Measurements from ENCODE around the gene OXNAD1.
"Not testable (repeated sequence)": the region's sequence is repeated elsewhere in the genome, so short reads cannot be mapped to it uniquely, and the experiment has no call there.

Gene OXNAD1

DNA sequence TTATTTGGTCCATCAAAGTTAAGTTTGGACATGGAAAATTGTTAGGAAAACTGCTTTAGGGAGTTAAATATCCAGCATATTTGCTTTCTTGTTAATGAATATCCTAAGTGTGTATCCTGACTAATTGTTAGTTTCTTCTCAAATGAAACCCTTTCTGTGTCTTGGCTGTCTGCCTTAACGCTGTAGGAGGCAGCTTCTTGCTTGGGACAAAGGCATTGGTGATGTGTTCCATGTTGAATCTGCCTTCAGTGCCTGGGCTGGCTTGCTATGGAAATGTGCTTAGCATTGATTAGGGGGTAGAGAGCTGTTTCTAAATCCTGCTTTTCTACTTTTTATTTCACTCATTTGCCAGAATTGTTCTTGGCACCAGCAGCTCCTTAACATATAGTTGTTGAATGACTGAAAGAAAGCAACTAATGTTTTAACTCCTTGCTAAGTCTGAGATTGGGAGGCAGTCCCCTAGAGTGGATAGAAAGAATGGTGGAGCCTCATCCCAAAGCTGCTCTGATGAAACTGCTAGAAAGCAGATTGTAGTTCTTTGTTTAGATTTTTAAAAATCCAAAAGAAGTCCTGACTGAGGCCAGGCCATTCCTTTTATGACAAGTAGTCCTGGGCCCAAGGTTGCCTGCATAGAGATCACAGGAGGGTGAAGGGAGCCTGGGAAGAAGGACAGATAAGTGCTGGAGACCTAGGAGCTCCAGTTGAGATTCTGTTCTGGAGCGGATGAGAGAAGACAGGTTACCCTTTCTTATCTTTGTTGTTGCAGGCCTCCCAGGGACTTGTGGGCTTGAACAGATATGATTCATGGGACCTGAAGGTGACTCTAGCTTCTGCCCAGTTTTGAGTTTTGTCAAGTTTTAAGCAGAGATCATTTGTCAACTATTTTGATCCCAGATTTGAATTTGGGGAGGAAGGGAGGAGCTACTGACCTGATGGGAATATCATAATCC is 39.3 kb downstream of the OXNAD1 start:
- no peak for DNase-seq

DNA sequence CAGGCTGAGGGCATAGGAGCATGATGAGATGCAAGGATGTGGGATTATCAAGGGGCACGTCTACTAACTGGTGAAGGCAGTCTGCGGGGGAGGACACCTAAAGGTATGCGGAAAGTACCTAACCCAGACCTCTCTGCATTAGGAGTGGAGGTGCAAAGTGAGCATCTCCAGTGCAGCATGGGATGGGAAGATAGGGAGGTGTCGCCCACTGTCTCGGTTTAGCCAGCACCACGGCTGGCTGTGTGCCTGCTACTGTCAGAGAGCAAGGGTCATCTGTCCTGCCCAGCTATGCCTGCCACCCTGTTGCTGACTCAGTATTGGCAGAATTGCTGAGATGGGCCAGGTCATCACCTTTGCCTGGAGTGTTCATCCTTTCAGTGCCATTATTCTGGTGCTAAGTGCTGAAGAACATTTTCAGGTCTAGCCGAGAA is 40.1 kb downstream of the OXNAD1 start:
- no peak for DNase-seq

DNA sequence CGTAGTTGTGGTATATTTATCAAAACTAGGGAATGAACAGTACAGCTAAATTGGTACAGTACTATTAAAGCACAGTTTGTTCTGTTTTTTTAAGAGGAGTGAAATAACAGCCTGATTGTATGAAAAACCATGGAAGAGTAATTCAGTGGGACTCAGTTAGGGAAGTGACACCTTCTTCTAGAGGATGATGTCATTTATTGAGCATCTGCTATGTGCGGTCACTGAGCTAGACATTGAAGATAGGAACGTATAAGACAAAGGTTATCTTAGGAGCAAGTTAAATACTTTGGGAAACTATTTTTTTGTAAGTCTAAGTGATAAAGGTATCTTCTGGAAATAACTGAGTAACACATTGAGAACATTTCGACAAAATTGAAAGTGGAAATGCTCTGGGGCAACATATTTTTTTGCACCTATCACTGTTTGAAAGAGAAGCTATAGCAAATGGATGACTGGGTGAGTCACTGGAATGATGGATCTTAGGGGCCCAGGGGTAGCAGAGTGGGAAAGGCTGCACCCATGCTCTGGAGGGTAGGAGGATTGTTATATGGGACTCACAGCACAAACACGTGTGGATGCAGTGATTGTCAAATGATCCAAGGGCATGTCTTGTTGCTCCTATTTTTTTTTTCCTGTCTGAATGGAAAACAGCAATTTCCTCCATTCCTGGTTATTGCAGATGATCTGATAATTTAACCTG is 43.0 kb downstream of the OXNAD1 start:
- no peak for DNase-seq

DNA sequence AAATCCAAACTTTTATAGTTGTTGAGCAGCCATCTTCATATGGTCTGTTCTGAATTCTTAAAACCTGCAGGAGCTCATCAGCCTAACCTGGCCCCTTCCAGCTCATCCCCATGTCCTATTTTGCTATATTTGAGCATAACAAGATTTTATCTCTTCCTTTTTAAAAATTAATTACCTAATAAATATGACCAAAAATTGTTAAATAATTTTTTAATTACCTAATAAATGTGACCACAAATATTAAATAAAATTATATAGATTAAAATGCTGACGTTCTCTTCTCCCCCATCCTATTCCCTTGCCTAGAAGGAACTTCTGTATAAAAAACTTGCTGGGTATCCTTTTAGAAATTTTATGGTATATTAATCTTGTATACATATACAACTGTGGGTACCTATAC is 43.7 kb downstream of the OXNAD1 start:
- no peak for DNase-seq

DNA sequence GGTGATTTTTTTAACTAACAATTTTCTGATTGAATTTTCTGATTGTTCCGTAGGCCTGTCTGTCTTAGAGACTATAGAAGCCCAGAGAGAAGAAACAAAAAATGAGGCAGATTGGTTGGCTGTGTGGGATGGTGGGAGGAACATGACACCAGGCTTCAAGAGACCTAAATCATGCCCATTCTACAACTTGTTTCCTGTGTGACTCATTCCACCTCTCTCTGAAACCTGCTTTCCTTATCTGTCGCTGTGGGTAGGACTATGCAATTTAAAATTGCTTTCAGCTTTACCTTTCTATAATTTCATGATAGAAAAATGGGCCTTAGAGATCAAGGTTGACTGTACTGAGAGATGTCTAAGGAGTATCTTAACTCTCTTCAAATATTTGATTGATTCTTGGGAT is 44.5 kb downstream of the OXNAD1 start:
- no peak for DNase-seq

DNA sequence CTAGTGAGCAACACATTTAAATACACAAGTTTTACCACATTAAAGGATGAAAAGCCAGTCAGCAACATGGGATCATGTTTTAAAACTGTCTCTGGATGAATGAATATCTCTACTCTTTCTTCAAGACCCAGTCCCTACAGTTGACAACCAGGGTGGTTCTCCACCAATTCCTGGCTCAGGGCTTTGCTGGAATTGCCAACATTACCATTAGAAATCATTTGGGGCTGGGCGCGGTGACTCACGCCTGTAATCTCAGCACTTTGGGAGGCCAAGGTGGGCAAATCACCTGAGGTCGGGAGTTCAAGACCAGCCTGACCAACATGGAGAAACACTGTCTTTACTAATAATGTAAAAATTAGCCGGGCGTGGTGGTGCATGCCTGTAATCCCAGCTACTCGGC is 45.5 kb downstream of the OXNAD1 start:
- DNase-seq: not testable (repeated sequence)

DNA sequence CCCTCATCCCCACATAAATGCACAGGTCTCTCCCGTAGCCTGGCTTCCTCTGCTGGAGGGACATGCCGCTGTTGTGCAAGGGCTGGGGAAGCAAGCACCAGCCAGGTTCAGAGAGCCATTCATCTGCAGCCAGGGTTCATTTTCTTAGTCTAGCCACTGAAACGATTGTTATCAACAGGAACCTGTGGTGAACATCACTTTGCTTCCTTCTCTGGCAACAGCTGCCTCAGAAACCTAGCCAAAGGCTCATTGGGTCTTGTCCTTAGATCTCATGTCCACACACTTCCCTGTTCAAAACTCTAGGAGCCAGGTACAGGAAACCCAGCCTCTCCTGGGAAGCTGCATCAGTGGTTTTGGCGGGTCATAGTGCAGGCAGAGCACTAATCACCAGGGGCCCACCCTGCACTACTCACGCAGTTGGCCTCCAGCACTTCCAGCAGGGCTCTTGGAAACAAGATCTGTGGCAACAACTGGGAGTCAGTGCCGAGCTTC is 47.0 kb downstream of the OXNAD1 start:
- DNase-seq: no peak

DNA sequence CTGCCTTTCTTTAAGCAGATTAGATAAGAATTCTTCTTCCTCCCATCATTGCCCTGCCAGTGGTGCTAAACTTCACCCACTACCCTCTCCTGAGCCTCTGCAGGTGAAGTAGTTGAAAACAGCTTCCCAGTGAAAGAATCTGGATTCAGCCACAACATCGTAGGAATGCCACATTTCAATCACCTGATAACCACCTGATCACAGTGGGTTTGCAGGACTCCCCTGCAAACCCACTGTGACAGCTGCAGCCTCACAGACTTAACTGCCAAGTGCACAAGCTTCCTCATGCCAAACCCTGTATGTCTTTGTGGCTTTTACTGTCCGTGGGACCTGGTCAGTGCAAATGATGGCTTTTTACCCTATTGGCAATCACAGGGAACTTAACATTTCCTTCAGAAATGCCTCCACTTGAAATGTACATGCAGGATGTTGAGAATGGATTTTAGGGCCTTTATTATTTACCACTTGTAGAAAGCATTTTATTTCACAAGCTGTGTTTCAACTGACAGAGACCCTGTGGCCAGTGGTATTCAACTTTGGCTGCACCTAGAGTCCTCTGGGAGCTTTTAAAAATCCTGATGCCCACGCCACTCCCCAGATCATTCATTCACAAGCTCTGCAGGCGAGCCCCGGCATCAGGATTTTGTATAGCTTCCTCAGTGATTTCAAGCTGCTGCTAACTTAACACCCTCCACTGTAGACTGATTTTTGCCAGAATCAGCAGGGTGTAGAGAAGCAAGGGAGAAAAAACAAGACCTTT is 49.1 kb downstream of the OXNAD1 start:
- no peak for DNase-seq

DNA sequence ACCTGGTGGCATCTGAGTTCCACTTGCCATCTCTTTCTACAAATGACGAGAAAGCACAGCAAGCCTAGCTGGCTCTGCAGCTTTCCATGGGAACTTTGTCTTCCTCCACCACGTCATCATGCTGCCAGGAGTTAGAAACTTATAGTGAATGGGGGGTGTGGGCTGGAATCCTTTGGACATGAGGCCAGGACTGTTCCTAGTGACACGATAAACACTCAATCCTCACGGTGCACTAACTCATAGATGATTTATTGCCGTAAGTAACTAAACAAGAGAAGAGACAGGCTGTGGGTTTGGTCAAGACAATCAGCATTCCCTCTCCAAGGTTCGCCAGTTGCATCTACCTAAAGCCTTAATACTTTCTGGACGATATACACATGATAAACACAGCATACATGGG is 50.6 kb downstream of the OXNAD1 start:
- DNase-seq: no peak

DNA sequence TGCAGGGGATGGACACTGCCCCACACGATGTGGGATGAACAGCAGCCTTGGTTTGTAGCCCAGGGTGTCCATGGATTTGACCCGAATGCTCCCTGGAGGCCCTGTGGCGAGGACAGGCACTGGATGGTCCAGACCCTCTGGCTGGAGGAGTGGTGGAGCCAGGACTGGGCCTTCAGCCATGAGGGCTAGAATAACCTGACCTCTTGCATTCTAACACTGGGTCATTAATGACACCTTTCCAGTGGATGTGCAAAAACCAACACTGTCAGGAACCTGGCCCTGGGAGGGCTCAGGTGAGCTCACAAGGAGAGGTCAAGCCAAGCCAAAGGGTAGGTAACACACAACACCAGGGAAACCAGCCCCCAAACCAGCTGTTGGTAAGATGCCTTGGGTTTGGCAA is 51.4 kb downstream of the OXNAD1 start:
- DNase-seq: no peak

DNA sequence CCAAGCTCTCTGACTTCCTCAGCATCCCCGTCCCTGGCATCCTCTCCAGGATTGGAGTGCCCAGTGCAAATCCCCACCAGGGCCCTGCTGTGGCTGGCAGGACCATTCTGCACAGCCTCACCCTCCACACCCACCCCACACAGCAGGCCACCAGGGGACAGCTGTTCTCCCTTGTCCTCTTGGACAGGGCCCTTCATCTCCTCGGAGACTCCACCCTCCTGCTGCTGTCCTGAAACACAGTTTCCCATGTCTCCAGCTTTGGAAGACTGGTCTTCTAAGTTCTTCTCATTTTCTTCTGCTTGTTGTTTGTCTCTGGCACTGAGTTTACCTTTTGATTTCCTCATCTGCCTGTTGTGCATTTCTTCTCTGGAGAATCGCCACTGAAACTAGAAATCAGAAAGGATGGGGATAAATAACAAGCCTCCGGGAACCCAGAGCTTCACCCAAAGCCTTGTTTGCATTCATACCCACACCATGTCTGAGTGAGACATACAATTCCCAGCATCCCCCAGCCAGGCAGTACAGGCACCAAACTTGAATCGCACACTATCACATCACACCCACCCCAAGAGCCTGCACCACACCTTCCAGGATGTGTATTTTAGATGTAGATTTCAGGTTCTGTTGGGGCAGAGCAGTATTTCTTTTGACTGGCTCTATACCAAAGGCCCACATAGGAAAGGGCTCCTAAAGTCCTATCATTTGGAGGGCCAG is 52.0 kb downstream of the OXNAD1 start:
- no peak for DNase-seq

DNA sequence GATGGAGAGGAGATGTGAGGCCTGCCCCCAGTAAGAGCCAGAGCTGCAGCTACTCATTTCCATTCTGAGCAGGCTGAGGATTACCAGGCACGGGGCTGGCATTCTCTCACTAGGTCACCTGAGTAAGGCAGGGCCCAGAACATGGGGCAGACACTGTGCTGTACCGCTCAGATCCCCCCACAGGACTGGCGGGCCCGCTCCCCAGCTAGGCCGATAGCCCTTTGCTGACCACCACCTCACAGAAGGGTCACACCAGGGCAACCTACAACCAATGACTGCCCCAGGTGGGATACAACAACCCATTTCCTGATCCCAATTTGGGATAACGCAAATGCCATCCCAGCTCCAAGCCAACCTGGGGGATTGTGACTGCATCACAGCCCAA is 52.5 kb downstream of the OXNAD1 start:
- DNase-seq: no peak

DNA sequence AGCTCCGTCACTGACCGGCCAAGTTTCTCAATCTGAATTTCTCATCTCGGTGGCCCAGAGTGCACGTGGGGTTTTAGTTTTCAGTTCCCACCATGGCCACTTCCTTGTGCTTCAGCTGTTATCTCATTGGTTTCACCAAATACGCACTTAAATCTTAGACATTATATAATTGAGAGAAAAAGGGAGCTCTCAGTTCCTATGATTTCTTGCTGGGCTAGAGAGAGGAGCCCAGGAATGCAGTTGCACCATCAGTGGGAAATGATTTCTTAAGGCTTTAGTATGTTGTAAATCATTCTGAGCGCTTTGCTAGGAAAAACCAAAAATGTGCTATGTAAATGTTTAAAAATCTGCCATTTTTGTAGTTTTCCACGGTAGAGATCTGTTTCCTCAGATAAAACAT is 53.2 kb downstream of the OXNAD1 start:
- no peak for DNase-seq

DNA sequence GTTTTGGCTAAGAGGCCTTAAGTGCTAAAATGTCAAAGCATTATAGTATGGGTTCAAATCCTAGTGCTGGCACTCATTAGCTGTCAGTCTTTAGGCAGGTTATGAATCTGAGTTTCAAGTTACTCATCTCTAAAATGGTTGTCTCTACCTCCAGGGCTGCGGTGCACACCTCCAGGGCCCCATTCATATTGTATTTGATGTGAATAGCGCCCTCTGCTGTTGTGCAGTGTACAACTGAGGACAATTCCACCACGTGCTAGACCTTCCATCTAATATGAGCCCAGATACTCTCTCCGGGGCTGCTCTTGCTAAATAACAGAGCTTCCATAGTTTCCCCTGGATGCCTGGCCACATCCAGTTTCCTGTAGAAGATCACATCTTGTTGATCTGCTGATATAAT is 54.3 kb downstream of the OXNAD1 start:
- DNase-seq: no peak

DNA sequence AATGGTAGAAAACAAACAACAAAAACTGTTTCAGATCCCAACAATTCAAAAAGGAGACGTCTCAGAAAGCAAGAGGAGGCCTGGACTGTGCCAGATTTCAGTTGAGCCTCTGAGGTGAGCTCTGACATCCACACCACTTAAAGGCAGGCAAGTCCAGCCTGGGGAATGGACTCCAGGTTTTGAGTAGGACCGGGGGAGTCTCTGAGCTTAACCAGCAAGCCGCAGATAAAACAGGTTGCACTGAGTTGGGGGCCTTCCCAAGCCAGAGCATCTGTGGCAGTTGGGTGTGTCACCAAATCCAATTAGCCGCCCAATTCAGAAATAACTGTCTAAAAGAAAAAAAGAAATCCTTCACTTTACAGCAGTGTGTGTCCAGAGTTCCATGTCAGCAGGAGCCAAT is 54.7 kb downstream of the OXNAD1 start:
- DNase-seq: no peak

DNA sequence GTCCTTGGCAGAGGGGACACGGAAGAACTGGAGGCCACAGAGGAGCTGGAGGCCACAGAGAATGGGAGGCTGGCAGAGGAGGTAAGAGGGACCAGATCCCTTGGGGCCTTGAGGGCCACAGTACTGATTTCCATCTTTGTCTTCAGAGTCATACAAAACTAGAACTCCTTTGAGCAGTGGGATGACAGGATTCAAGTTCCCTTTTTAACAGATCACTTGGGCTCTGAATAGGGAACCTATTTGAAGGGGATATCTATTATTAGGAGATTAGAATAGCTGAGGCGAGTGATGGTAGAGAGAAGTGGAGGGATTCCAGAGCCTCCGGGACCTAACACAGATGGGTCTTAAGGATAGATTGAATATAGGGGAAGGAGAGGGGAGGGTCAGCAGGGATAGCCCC is 55.7 kb downstream of the OXNAD1 start:
- DNase-seq: no peak

DNA sequence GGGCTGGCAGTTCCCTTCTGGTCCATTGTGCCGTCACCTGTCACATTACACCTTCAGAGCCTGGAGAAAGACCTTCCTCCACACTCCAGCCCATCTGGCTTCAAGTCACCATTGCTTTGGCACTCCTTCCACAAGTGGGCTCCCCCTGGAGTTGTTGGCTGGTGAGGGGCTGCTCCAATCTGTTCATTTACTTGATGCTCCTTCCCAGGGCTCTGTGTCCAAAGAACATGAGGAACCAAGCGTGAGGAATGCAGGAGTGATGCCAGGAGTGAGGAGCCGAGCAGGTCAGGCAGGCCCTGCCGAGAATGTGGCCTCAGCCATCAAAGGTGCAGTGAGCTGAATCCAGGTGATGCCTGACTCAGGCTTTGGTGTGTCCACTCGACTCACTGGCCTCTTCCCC is 57.2 kb downstream of the OXNAD1 start:
- DNase-seq: no peak

DNA sequence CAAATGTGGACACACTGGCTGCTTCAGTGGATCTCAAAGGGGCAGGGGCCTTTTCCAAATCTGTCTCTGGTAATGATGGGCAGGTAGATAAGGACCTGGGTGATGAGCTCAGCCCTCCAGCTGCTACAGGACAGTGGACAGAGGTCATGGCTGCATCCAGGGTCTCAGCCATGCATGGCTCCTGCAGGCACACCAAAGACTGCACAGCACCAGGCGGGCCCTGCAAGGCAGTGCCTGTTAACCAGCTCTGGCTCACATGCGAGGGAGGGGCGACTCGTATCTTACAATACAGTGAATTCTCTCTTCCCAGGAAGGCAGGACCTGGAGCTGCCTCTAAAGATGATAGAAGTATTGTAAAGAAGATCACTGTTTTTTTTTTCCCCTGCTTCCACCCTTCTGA is 58.7 kb downstream of the OXNAD1 start:
- DNase-seq: no peak

DNA sequence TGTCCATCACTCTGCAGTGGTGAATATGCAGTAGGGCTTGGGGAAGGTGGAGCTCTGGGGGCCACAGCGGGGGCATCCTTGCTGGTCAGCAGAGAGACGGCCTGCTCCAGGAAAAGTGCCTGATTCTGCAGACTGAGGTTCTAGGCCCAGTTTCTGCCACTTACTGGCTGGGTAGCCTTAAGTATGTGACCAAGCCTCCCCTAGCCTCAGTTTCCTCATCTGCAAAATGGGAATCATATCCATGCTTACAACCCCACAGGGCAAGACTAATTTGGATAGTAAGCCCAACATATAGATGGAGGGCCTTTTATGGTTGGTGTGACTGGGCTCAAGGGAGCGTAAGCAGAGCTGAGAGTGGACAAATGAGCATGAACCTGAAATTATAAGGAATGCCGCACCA is 60.8 kb downstream of the OXNAD1 start:
- DNase-seq: no peak

DNA sequence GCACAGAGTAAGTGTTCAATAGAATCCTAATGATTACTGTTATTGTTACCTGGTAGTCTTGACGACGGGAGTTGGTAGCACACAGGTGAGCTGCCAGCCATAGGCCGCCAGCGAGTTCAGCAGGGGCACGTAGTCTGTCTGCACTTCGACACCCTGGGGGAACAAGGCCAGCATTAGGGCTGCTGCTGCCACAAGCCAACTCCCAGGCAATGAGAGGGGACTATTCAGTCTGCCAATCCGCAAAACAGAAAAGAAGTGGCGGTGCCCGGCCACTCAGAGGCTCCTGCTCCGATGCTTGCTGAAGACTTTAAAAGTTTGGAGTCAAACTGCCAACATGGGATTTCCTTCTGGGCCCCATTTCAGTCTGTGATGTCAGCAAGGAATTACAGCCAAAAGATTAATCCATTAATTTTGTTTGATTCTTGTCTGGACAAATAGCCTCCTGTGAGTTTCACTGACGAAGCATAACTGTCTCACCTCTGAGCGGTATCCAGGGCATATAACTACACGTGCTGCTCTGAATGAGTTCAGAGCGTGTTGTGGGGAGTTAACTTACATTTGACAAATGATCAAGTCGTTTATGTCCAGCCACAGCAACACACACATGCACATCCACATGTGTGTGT is 61.8 kb downstream of the OXNAD1 start:
- DNase-seq: no peak

DNA sequence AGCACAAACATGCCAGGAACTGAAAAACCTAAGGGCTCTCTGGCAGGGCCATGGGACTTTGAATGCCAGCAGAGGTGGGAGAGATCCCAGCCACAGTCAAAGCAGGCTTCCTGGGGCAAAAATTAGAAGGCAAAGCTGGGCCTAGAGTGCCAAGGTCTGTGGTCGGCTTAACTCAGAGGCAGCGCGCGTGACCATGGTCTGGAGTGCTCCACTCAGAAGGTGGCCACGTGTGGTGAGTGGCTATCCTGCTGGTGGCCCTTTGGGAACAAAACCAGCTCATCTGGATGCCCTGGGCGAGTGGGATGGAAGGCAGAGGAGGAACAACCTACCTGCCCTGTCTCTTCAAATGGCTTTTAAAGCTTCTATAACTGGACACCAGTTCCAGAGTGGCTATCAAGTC is 63.1 kb downstream of the OXNAD1 start:
- no peak for DNase-seq
